ENCODE results near the gene CAND2. TPM values are rescaled to one million over a fixed set of nuclear protein-coding genes. Genes with fewer than 3 reads are reported as not detected.

The CAND2 gene
- total and polyA plus RNA-seq, 2 of the 8 experiments (the other 6 are each of a cell fraction or from before 2014, with no cell fraction given): 8.7 TPM

DNA sequence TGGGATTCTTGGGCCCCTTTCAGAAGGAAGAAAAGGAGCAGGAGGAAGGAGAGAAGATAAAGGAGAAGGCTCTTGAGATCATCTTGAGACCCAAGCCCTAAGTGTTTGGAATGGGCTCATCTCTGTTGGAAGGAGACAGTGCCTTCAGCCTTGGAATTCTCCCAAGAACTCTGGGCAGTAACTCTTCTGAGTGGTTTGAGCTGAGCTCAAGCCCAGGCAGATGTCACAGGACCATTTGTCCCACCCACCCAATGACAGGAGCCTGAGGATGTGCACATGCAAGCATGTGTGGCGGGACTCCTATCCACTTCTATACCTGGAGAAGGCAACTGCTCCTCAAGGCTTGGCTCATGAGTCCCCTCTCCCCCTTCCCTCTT is 22.8 kb upstream of the CAND2 start (continued):
- TF ChIP-seq, protein P1, sequence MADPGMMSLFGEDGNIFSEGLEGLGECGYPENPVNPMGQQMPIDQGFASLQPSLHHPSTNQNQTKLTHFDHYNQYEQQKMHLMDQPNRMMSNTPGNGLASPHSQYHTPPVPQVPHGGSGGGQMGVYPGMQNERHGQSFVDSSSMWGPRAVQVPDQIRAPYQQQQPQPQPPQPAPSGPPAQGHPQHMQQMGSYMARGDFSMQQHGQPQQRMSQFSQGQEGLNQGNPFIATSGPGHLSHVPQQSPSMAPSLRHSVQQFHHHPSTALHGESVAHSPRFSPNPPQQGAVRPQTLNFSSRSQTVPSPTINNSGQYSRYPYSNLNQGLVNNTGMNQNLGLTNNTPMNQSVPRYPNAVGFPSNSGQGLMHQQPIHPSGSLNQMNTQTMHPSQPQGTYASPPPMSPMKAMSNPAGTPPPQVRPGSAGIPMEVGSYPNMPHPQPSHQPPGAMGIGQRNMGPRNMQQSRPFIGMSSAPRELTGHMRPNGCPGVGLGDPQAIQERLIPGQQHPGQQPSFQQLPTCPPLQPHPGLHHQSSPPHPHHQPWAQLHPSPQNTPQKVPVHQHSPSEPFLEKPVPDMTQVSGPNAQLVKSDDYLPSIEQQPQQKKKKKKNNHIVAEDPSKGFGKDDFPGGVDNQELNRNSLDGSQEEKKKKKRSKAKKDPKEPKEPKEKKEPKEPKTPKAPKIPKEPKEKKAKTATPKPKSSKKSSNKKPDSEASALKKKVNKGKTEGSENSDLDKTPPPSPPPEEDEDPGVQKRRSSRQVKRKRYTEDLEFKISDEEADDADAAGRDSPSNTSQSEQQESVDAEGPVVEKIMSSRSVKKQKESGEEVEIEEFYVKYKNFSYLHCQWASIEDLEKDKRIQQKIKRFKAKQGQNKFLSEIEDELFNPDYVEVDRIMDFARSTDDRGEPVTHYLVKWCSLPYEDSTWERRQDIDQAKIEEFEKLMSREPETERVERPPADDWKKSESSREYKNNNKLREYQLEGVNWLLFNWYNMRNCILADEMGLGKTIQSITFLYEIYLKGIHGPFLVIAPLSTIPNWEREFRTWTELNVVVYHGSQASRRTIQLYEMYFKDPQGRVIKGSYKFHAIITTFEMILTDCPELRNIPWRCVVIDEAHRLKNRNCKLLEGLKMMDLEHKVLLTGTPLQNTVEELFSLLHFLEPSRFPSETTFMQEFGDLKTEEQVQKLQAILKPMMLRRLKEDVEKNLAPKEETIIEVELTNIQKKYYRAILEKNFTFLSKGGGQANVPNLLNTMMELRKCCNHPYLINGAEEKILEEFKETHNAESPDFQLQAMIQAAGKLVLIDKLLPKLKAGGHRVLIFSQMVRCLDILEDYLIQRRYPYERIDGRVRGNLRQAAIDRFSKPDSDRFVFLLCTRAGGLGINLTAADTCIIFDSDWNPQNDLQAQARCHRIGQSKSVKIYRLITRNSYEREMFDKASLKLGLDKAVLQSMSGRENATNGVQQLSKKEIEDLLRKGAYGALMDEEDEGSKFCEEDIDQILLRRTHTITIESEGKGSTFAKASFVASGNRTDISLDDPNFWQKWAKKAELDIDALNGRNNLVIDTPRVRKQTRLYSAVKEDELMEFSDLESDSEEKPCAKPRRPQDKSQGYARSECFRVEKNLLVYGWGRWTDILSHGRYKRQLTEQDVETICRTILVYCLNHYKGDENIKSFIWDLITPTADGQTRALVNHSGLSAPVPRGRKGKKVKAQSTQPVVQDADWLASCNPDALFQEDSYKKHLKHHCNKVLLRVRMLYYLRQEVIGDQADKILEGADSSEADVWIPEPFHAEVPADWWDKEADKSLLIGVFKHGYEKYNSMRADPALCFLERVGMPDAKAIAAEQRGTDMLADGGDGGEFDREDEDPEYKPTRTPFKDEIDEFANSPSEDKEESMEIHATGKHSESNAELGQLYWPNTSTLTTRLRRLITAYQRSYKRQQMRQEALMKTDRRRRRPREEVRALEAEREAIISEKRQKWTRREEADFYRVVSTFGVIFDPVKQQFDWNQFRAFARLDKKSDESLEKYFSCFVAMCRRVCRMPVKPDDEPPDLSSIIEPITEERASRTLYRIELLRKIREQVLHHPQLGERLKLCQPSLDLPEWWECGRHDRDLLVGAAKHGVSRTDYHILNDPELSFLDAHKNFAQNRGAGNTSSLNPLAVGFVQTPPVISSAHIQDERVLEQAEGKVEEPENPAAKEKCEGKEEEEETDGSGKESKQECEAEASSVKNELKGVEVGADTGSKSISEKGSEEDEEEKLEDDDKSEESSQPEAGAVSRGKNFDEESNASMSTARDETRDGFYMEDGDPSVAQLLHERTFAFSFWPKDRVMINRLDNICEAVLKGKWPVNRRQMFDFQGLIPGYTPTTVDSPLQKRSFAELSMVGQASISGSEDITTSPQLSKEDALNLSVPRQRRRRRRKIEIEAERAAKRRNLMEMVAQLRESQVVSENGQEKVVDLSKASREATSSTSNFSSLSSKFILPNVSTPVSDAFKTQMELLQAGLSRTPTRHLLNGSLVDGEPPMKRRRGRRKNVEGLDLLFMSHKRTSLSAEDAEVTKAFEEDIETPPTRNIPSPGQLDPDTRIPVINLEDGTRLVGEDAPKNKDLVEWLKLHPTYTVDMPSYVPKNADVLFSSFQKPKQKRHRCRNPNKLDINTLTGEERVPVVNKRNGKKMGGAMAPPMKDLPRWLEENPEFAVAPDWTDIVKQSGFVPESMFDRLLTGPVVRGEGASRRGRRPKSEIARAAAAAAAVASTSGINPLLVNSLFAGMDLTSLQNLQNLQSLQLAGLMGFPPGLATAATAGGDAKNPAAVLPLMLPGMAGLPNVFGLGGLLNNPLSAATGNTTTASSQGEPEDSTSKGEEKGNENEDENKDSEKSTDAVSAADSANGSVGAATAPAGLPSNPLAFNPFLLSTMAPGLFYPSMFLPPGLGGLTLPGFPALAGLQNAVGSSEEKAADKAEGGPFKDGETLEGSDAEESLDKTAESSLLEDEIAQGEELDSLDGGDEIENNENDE (IDR thresholded peaks at IDR 0.05; ENCODE audit: insufficient replicate concordance, low read length): no peak
- TF ChIP-seq, protein P2, sequence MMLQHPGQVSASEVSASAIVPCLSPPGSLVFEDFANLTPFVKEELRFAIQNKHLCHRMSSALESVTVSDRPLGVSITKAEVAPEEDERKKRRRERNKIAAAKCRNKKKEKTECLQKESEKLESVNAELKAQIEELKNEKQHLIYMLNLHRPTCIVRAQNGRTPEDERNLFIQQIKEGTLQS (IDR thresholded peaks at IDR 0.05; ENCODE audit: insufficient read depth, low read depth, low read length): no peak
- TF ChIP-seq RBBP5 (IDR thresholded peaks at IDR 0.05; ENCODE audit: borderline replicate concordance, low read depth, low read length) (no peak), SP2 (IDR thresholded peaks at IDR 0.05; ENCODE audit: low read length) (no peak), BCL11A (IDR thresholded peaks at IDR 0.05; ENCODE audit: low read depth in 2 of 2, low read length in 2 of 2) (no peak)

Data from H1 (cell line).